GM18861 (cell line): Measurements from ENCODE around the gene NOL4L.

Experiments
- ATAC-seq: cut with Tn5 transposase; IDR thresholded peaks from one replicate; pipeline ENCODE4 v1.9.1; 2021; ENCODE audit not compliant: unreplicated experiment

Gene NOL4L

GRCh38 chr20:32527447-32528055, 57.6 kb downstream of the NOL4L start:
- no peak for ATAC-seq

DNA sequence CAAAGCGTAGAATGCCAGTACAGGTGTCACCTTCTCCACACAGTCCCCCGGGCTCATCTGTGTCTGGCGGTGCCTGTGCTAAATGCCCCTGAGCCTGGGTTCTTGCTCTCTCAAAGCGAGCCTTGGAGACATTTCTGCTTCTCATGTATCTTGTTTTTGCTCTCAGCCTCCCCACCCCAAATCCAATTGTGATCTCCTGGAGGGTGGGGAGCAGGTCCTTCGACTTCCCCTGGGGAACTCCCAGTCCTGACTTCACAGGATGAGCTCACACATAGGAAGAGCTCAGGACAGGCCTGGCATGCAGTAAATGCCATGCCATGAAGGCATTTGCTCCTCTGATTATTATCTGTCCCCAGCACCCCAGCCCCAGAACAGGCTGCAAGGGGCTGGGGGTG, 58.1 kb downstream of the NOL4L start:
- no peak for ATAC-seq

DNA sequence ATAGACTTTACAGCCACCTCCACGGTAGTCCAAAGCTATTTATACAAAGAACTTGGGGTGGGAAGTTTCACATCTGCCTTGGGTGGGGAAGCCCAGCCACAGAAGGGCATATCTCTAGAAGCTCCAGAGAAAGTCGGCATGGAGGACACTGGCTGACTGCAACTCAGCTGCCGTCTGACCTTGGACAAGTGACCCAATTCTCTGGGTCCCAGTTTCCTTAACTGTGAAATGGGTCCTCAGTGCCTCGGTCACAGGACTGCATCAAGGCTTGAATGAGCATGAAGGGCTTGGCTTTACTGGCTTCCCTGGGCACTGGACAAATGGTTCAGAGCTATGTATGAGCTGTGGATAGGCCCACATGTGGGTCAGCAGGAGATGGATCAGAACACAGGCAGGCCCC, 58.6 kb downstream of the NOL4L start:
- ATAC-seq = no peak

DNA sequence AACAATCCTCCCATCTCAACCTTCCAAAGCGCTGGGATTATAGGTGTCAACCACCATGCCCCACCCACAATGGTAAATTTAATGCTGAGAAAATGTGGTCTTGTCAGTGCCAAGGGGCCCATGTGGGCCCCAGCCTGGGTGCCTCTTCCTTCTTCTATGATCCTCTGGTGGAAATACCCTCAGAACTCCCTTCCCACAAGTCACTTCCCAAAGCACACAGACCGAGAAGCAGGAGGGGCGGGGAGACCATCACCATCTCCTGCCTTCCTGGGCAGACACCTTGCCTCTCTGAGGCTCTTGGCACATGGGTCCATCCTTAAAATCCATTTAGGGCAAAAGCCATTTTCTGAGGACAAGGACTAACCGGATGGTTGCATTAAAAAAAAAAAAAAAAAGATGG, 59.0 kb downstream of the NOL4L start:
- no peak for ATAC-seq

GRCh38 chr20:32524829-32525501, 60.2 kb downstream of the NOL4L start:
- no peak for ATAC-seq

GRCh38 chr20:32523613-32524213, 61.4 kb downstream of the NOL4L start:
- ATAC-seq = no peak

DNA sequence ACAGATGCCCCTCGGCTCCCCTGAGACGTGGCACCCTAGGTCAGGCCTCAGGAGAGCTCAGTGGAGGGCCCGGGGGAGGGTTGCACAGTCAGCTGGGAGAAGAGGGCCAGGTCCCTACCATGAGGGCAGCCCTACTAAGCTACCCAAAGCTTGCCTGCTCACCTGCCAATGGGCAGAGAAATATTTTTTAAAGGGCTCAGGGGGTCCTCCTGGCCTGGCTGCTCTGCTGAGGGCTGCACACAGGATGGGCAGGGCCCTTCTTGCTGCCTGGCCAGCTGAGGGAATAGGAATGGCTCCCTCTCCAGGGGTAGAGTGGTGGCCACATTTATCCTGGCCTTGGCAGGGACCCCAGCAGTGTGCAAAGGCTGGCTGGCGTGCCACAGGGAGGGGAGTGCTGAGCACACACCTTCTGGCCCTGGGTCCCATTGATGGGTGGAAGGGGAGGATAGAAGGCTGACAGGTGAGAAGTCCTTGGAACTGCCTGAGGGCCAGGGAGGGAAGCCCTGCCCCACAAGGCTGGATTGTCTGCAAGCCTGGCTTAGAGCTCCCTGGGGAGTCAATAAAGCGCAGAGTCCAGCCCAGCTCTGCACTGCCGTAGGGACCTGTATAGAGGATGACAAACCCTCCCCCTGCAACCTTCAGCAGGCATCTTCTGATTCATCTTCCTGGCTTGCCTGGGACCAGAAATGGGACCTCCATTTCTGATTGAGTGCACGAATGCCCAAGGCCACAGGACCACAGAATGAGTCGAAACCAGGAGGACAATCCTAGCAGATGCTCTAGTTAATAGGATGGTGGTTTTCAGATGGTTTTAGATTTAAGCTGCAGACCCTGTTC, 62.1 kb downstream of the NOL4L start:
- ATAC-seq = no peak

DNA sequence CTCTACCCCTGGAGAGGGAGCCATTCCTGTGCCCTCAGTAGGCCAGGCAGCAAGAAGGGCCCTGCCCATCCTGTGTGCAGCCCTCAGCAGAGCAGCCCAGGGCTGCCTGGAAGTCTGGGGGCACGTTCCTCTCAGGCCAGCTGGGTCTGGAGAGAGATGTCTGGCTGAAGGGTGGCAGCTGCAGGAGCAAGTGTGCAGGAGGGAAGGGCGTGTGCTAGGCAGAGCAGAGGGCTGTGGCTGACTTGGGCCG, 62.7 kb downstream of the NOL4L start:
- no peak for ATAC-seq

DNA sequence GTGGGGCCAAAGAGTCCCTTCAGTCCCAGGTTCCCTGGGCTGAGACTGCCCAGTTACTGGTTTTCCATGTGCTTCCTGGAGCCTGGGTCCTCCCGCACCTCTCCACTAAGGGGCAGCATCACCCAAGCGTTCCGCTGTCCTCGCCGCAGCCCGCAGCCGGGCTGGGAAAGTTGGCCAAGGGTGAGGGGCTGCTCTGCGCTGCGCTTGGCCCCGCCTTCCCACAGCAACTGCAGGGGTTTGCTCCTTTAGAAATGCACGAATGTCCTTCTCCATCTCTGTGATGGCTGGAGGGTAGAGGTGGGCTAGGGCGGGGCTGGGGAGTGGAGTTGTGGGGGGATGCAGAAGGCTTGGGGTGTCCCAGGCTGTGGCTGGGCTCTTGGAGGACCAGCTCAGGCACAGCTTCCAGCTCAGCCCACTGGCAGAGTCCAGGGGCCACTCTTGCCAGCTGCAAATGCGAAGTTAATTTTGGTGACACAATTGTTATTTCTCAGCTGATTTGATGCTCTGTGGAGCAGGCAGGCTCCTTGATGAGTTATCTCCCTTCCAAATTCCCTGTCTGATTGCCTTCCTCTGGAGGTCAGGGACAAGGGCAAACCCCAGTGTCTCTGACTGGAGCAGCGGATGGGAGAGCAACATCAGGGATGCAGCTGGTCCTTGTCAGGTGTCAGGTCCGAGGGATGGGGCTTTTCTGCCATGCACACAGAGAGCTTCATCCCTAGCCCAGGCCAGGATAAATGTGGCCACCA, 63.2 kb downstream of the NOL4L start:
- ATAC-seq = no peak

DNA sequence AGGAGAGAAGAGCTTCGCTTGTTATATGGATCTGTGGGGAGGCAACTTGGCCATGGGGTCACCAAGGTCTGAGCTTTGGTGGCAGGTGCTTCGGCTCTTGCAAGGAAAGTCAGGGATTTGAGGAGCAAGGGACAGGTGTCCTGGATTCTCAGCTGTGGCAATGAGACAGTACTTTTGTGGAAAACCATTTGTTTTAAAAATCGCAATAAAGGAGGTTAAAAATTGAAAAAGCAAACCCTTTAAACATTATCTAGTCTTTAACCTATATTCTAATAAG, 64.3 kb downstream of the NOL4L start:
- no peak for ATAC-seq

GRCh38 chr20:32519381-32519730, 65.8 kb downstream of the NOL4L start:
- no peak for ATAC-seq

- ATAC-seq = no peak
Observed at GRCh38 chr20:32518593-32519380, 66.3 kb downstream of the NOL4L start.

GRCh38 chr20:32517914-32518592, 67.1 kb downstream of the NOL4L start:
- no peak for ATAC-seq

DNA sequence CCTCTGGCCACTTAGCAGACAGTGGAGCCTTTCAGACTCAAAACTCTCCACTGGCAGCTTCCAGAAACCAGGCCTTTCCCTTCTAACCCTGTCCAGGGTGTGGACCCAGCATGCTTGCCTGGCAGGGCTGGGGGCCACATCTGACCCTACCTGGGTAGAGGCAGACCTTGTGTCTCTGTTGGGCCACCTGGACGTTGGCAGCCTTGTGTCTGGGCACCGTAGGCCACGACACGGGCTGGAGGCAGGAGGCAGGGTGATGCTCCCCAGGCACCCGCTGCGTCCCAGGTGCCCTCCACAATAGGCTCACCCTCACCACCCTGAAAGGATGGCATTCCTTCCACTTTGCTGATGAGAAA, 67.6 kb downstream of the NOL4L start:
- ATAC-seq = no peak

DNA sequence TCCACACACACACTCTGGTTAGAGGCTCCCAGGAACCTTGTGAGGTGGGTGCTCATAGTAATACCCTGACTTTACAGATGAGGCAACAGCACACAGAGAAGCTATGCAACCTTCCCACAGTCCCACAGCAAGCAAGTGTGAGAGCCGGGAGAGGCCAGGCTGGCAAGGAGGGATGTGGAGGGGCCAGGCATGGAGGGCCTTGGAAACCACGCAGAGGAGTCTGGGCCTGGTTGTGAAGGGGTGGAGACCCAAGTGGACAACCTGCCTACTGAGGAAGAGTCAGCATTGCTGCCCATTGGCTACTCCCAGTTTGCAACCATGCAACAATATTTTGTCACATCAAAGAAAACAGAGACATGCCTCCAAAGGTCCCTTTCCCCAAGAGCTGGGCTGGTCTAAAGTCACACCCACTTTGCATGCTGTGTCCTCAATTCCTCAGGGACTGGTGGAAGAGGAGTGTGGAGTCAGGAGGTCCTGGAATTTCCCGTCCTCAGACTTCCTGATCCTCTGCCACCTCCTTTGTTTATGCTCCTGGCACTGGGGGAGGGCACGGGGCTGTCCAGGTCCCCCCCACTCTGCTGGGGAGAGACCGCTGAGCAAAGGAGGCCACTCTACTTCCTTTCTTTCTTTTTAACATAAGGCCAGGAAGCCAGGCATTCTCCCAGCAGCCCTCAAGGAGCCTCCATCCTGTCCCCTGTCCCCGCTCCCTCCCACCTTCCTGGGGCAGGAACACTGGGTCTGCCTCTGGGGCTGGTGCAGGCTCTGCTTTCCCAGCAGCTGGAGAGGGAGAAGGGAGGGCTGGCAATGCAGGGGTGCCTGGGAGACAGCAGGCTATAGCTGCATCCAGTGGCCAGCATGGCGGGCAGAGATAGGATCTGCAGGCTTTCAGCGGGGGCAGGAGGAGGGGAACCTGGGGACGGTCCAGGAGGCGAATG, 68.3 kb downstream of the NOL4L start:
- no peak for ATAC-seq

- no peak for ATAC-seq
Observed at GRCh38 chr20:32515631-32516101, 69.5 kb downstream of the NOL4L start.

DNA sequence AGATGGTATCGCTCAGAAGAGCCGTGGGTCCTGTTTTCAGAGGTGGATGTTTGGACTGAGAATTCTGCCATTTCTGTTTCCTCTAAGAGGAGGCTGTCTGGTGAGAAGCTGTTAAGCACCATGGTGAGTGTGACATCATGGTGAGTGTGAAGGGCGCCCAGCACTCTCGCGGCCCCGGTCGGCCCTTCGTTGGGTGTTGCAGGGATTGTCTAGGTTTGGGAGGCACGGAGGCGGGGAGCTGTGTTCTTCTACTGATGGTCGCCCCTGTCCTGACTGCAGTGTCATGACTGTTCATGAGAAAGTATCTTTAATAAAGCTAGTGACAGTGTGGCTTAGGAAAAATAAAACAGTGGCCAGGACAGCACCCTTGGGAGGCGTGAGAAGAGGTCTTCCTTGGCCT, 70.4 kb downstream of the NOL4L start:
- no peak for ATAC-seq

DNA sequence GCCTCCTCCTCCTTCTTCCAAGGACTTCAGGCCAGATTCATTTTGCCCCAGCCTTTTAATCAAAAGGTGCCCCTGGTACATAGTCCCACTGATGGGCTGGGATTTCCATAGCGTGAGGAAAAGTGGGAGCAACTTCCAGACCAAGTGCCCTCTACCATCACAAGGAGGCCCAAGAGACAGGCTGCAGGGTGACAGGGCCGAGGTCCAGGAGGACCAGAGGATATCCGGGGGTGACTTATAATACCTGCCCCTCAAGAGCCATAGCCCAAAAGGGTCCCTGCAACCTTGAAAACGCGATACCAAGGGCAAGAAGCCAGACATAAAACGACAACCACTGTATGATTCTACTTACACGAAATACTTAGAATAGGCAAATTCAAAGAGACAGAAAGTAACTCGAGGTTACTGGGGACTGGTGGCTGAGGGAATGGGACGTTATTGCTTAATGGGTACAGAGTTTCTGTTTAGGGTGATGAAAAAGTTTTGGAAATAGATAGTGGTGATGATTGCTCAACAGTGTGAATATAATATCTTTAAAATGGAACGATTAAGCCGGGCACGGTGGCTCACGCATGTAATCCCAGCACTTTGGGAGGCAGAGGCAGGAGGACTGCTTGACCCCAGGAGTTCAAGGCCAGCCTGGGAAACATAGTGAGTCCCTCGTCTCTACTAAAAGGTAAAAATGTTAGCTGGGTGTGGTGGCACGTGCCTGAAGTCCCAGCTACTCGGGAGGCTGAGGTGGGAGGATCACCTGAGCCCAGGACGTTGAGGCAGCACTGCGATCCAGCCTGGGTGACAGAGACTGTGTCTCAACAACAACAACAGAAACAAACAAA, 71.9 kb downstream of the NOL4L start:
- ATAC-seq = no peak
